ENCODE data around the gene CLIC4.

The CLIC4 gene

GRCh38 chr1:24858277-24858676 lies 113.0 kb downstream of the CLIC4 start:
- Histone ChIP-seq H3K27me3 (ENCODE audit: insufficient read depth, low read length, poor library complexity, severe bottlenecking) (no peaks in the 10 kb centered on the region), H3K4me3 (ENCODE audit: low read length, poor library complexity, severe bottlenecking) (no peak overlapping the region), H3K36me3 (ENCODE audit: insufficient read depth, low read length) (no peaks in the 10 kb centered on the region), H3K9me3 (ENCODE audit: insufficient read depth, low read depth, low read length) (no peaks in the 10 kb centered on the region), H3F3A (ENCODE audit: low read depth) (no peaks in the 10 kb centered on the region), H3K9ac (ENCODE audit: low read depth, low read length, poor library complexity, severe bottlenecking) (no peak overlapping the region), H4K20me1 (ENCODE audit: insufficient read depth, low read length, poor library complexity, severe bottlenecking) (no peaks in the 10 kb centered on the region), H3K4me1 (ENCODE audit: insufficient read depth, low read length, poor library complexity, severe bottlenecking) (peaks cover 2% of the 10 kb centered on the region), H2AFZ (ENCODE audit: low read length) (no peak overlapping the region), H3K4me2 (ENCODE audit: low read depth, low read length, poor library complexity, severe bottlenecking) (no peak overlapping the region), H3K79me2 (ENCODE audit: insufficient read depth, low read length) (no peaks in the 10 kb centered on the region), H3K9me2 (replicated peaks; ENCODE audit: low read depth, low read length) (no peaks in the 10 kb centered on the region)
- TF ChIP-seq EZH2phosphoT487 (IDR thresholded peaks at IDR 0.05; ENCODE audit: borderline replicate concordance): no peak
- TF ChIP-seq, protein P1, sequence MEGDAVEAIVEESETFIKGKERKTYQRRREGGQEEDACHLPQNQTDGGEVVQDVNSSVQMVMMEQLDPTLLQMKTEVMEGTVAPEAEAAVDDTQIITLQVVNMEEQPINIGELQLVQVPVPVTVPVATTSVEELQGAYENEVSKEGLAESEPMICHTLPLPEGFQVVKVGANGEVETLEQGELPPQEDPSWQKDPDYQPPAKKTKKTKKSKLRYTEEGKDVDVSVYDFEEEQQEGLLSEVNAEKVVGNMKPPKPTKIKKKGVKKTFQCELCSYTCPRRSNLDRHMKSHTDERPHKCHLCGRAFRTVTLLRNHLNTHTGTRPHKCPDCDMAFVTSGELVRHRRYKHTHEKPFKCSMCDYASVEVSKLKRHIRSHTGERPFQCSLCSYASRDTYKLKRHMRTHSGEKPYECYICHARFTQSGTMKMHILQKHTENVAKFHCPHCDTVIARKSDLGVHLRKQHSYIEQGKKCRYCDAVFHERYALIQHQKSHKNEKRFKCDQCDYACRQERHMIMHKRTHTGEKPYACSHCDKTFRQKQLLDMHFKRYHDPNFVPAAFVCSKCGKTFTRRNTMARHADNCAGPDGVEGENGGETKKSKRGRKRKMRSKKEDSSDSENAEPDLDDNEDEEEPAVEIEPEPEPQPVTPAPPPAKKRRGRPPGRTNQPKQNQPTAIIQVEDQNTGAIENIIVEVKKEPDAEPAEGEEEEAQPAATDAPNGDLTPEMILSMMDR (conservative IDR thresholded peaks at IDR 0.05; ENCODE audit: low read length): no peak

DNA sequence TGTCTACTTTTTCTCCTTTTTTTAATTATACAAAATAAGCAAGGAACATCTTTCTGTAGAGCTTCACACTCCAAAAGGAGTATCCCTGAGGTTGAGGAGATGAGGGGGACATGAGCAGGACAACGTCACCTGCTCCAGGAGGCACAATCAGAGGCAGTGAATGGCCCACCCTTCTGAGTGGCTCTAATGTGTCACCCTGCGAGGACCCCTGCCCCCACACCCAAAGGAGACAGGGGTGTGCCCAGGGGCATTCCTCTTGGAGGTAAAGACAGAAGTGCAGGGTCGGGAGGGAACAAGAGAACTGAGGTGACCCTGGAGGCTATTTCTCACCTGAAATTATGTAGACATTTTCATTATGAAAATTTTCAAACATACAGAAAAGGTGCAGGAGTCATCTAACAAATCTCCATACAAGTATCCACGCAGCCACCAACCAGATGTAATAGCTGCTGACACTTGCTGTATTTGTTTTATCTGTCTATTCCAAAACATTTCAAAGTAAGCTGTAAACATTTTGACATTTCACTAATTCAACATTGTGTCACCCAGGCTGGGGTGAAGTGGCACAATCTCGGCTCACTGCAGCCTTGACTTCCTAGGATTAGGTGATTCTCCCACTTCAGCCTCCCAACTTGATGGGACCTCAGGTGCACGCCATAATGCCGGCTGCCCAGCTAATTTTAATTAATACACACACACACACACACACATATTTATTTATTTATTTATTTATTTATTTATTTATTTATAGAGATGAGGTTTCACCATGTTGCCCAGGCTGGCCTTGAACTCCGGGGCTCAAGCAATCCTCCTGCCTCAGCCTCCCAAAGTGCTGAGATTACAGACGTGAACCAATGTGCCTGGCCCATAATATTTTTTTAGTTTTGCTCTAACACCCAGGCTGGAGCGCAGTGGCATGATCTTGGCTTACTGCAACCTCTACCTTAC lies 114.1 kb downstream of the CLIC4 start:
- Histone ChIP-seq H3K27me3 (ENCODE audit: insufficient read depth, low read length, poor library complexity, severe bottlenecking) (no peaks in the 10 kb centered on the region), H3K4me2 (ENCODE audit: low read depth, low read length, poor library complexity, severe bottlenecking) (no peak overlapping the region), H3K79me2 (ENCODE audit: insufficient read depth, low read length) (no peaks in the 10 kb centered on the region), H3K4me3 (ENCODE audit: low read length, poor library complexity, severe bottlenecking) (no peak overlapping the region), H3K9me2 (replicated peaks; ENCODE audit: low read depth, low read length) (no peaks in the 10 kb centered on the region), H2AFZ (ENCODE audit: low read length) (no peak overlapping the region), H3K9ac (ENCODE audit: low read depth, low read length, poor library complexity, severe bottlenecking) (no peak overlapping the region), H3K4me1 (ENCODE audit: insufficient read depth, low read length, poor library complexity, severe bottlenecking) (no peaks in the 10 kb centered on the region), H3K36me3 (ENCODE audit: insufficient read depth, low read length) (no peaks in the 10 kb centered on the region), H3F3A (ENCODE audit: low read depth) (no peaks in the 10 kb centered on the region), H3K9me3 (ENCODE audit: insufficient read depth, low read depth, low read length) (no peaks in the 10 kb centered on the region), H4K20me1 (ENCODE audit: insufficient read depth, low read length, poor library complexity, severe bottlenecking) (no peaks in the 10 kb centered on the region)
- TF ChIP-seq, protein P1 (conservative IDR thresholded peaks at IDR 0.05; ENCODE audit: low read length): no peak
- no peak for TF ChIP-seq EZH2phosphoT487 (IDR thresholded peaks at IDR 0.05; ENCODE audit: borderline replicate concordance)

DNA sequence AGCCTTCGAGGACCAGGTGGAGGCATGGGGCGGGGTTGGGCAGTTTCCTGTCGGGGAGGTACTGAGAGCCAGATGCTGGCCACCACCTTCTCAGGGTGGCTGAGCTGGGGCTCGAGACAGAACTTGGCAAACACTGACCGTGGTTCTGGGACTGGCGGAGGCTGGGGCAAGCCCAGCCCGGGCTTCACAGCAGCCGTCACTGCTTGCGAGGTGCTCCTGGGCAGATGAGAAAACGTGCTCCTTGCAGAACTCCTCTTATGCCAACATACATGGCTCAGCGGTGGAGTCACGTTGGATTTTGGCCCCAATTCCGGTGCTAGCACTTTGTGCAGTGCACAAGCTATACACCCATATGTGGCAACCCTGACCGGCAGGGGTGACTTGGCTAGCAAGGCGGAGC lies 115.6 kb downstream of the CLIC4 start:
- no peak overlapping the region for H3K4me2 ChIP-seq (ENCODE audit: low read depth, low read length, poor library complexity, severe bottlenecking)
- H3K36me3 ChIP-seq (ENCODE audit: insufficient read depth, low read length): no peaks in the 10 kb centered on the region
- no peak overlapping the region for H3K9ac ChIP-seq (ENCODE audit: low read depth, low read length, poor library complexity, severe bottlenecking)
- TF ChIP-seq, protein P1 (conservative IDR thresholded peaks at IDR 0.05; ENCODE audit: low read length): no peak
- H4K20me1 ChIP-seq (ENCODE audit: insufficient read depth, low read length, poor library complexity, severe bottlenecking): no peaks in the 10 kb centered on the region
- no peaks in the 10 kb centered on the region for H3K4me1 ChIP-seq (ENCODE audit: insufficient read depth, low read length, poor library complexity, severe bottlenecking)
- H3K79me2 ChIP-seq (ENCODE audit: insufficient read depth, low read length): no peaks in the 10 kb centered on the region
- H3F3A ChIP-seq (ENCODE audit: low read depth): no peaks in the 10 kb centered on the region
- no peaks in the 10 kb centered on the region for H3K27me3 ChIP-seq (ENCODE audit: insufficient read depth, low read length, poor library complexity, severe bottlenecking)
- H2AFZ ChIP-seq (ENCODE audit: low read length): no peak overlapping the region
- no peaks in the 10 kb centered on the region for H3K9me2 ChIP-seq (replicated peaks; ENCODE audit: low read depth, low read length)
- H3K9me3 ChIP-seq (ENCODE audit: insufficient read depth, low read depth, low read length): no peaks in the 10 kb centered on the region
- H3K4me3 ChIP-seq (ENCODE audit: low read length, poor library complexity, severe bottlenecking): no peak overlapping the region
